Measurements from ENCODE around the gene HAGH.

Gene HAGH

GRCh38 chr16:1780677-1781072, 46.0 kb downstream of the HAGH start:
- H3K27ac ChIP-seq: peak overlapping the region; percentile 92
- ChIA-PET POLR2A (ENCODE audit: low non-redundant PET) (no interaction called here), CTCF (interaction anchor here (1.4 kb wide), 1 partner anchor 43 kb away, joined by 4 read pairs; no protein-coding TSS in a partner anchor)
- TF ChIP-seq CTCF (conservative IDR thresholded peaks at IDR 0.05; ENCODE audit: low read depth): no peak
- no peak for DNase-seq (ENCODE audit: low spot score)

- H3K27ac ChIP-seq: peak overlapping the region; percentile 92
- no peak for TF ChIP-seq CTCF (conservative IDR thresholded peaks at IDR 0.05; ENCODE audit: low read depth)
- ChIA-PET POLR2A (ENCODE audit: low non-redundant PET) (no interaction called here), CTCF (no interaction called here)
- no peak for DNase-seq (ENCODE audit: low spot score)
Observed at GRCh38 chr16:1779741-1780676, 46.6 kb downstream of the HAGH start.

GRCh38 chr16:1779234-1779701, 47.4 kb downstream of the HAGH start:
- POLR2A ChIA-PET (ENCODE audit: low non-redundant PET): no interaction called here

GRCh38 chr16:1778200-1779179, 48.1 kb downstream of the HAGH start:
- no peak for DNase-seq (ENCODE audit: low spot score)
- ChIA-PET POLR2A (ENCODE audit: low non-redundant PET) (no interaction called here), CTCF (no interaction called here)
- no peak for TF ChIP-seq CTCF (conservative IDR thresholded peaks at IDR 0.05; ENCODE audit: low read depth)
- H3K27ac ChIP-seq: peak overlapping the region; percentile 92

More at GRCh38 chr16:1779234-1779701, 47.4 kb downstream of the HAGH start:
- CTCF ChIA-PET: no interaction called here
- H3K27ac ChIP-seq: peak overlapping the region; percentile 92
- no peak for TF ChIP-seq CTCF (conservative IDR thresholded peaks at IDR 0.05; ENCODE audit: low read depth)
- DNase-seq (ENCODE audit: low spot score): no peak

GRCh38 chr16:1777375-1778199, 49.0 kb downstream of the HAGH start:
- TF ChIP-seq CTCF (conservative IDR thresholded peaks at IDR 0.05; ENCODE audit: low read depth): no peak
- no peak for DNase-seq (ENCODE audit: low spot score)
- CTCF ChIA-PET: no interaction called here
- POLR2A ChIA-PET (ENCODE audit: low non-redundant PET): no interaction called here
- peak overlapping the region; percentile 92 for H3K27ac ChIP-seq
